Gastrocnemius medialis (tissue), 4 donors: ENCODE measurements around the gene AMPD2.

Experiments
- CTCF ChIP-seq, 5 experiments: fragments of 450-650 bp in 3 of 5; fragments of 200-600 bp in 2 of 5; sonication (generic) in 2 of 5; IDR thresholded peaks in 4 of 5; conservative IDR thresholded peaks in 1 of 5; 1 replicate in 4 of 5; 2 replicates in 1 of 5; pipeline ENCODE4 v1.5.1; 2016 to 2019; ENCODE audit warnings: antibody characterized with exemption in 5 of 5, mild to moderate bottlenecking in 3 of 5, moderate library complexity in 3 of 5
- POLR2A ChIP-seq, 2 donors: fragments of 450-650 bp; IDR thresholded peaks; one replicate each; pipeline ENCODE4 v1.6.1; 2017; ENCODE audit warnings: antibody characterized with exemption in 2 of 2, mild to moderate bottlenecking in 2 of 2, moderate library complexity in 2 of 2

DNA sequence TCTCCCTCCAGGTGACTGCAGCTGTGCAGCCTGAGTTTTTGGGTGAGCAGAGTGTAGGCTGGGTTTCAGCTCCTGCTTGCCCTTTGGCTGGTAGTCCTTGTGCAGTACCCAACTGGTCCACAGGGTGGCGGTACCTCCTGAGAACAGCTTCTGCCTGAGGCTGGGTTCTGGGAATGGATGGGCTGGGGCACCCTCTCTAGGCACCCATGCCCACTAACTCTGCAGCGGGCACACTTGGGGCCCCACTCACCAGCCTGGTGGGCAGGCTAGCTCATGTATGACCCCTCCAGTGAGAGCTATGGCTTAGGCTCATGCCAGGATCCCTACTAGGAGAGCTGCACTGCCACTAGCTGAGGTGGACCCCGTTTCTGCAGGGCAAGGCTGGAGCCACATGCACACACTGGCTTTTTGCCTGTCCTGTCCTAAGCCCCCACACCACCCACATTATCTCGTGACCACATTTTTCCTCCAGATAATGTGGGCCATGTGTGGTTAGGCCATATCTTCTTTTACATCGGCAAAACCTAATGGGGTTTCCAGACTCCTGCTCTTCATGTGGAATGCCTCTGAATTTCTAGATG is 20.7 kb downstream of the AMPD2 start:
- no peak for TF ChIP-seq POLR2A (IDR thresholded peaks at IDR 0.05)
- TF ChIP-seq CTCF (IDR thresholded peaks at IDR 0.05 in 4 of 5, conservative IDR thresholded peaks at IDR 0.05 in 1 of 5): peak; percentile 77 to 93 (median 86)
